H1 (cell line): ENCODE data around the gene SCYL2. TPM values are rescaled to one million over a fixed set of nuclear protein-coding genes. Genes with fewer than 3 reads are reported as not detected.

ENCODE experiments used
- CTCF ChIA-PET: fragments of 300-600 bp; sonication (Branson Sonifier 250); formaldehyde crosslinking; loops from one replicate; lab custom pipeline; 2021; ENCODE audit not compliant: partially characterized antibody; lab: Charles Lee
- POLR2A ChIA-PET: fragments of 300-600 bp; sonication (Branson Sonifier 250); formaldehyde crosslinking; loops from one replicate; lab custom pipeline; 2021; ENCODE audit warnings: inconsistent platforms; ENCODE audit not compliant: partially characterized antibody; lab: Charles Lee
- DNase-seq, 2 experiments: peaks; one replicate each; pipeline versions ENCODE4 v3.0.0 to v3.0.0-alpha.2; 2010 to 2022; ENCODE audit warnings: low spot score in 2 of 2, low read depth in 1 of 2, mixed read lengths in 1 of 2
- FAIRE-seq: peaks from 2 replicates; lab custom pipeline; 2011; peaks lifted over from hg19 to GRCh38; lab: Jason Lieb, UNC
- H2AFZ ChIP-seq: 2 replicates; pipeline ENCODE4 v1.8.1; 2012; ENCODE audit warnings: low read length, inconsistent platforms
- H2AK5ac ChIP-seq: 2 replicates; pipeline ENCODE4 v1.6.1; 2013; ENCODE audit warnings: low read depth, low read length
- H2BK120ac ChIP-seq: replicated peaks from 2 replicates; pipeline ENCODE3; 2013; ENCODE audit warnings: low read depth, low read length, inconsistent platforms
- H2BK12ac ChIP-seq: 2 replicates; pipeline ENCODE4 v1.6.1; 2013; ENCODE audit warnings: low read depth, low read length
- H2BK15ac ChIP-seq: 2 replicates; pipeline ENCODE4 v1.6.1; 2013; ENCODE audit warnings: low read length
- H2BK20ac ChIP-seq: 2 replicates; pipeline ENCODE4 v1.6.1; 2013; ENCODE audit warnings: low read length
- H2BK5ac ChIP-seq: 2 replicates; pipeline ENCODE4 v1.6.1; 2013; ENCODE audit warnings: low read depth, low read length
- H3K14ac ChIP-seq: 2 replicates; pipeline ENCODE4 v1.6.1; 2013; ENCODE audit warnings: inconsistent platforms; ENCODE audit not compliant: insufficient read length
- H3K18ac ChIP-seq: 2 replicates; pipeline ENCODE4 v1.6.1; 2013; ENCODE audit warnings: low read length; ENCODE audit errors: extremely low read depth
- H3K23ac ChIP-seq: 2 replicates; pipeline ENCODE4 v1.6.1; 2013; ENCODE audit warnings: inconsistent platforms; ENCODE audit not compliant: insufficient read length
- H3K23me2 ChIP-seq: 2 replicates; pipeline ENCODE4 v1.6.1; 2013; ENCODE audit warnings: low read depth, low read length
- H3K27ac ChIP-seq: 2 replicates; pipeline ENCODE4 v1.6.1; 2011; ENCODE audit warnings: low read depth, low read length, inconsistent platforms
- H3K27me3 ChIP-seq, 4 experiments: replicated peaks in 1 of 4; 1 replicate in 1 of 4; 2 replicates in 3 of 4; pipeline versions ENCODE4 v1.6.1 to v1.8.1; 2011 to 2013; ENCODE audit warnings: low read length in 3 of 4, mild to moderate bottlenecking in 3 of 4, inconsistent platforms in 2 of 4, mixed read lengths in 2 of 4, moderate library complexity in 1 of 4; ENCODE audit not compliant: control insufficient read depth in 3 of 4, insufficient read depth in 3 of 4; ENCODE audit errors: extremely low read depth in 1 of 4
- H3K36me3 ChIP-seq, 4 experiments: 2 replicates each; pipeline versions ENCODE4 v1.6.1 to v1.8.1; 2011 to 2013; ENCODE audit warnings: mild to moderate bottlenecking in 4 of 4, low read length in 3 of 4, moderate library complexity in 2 of 4, control low read depth in 1 of 4, inconsistent platforms in 1 of 4; ENCODE audit not compliant: insufficient read depth in 4 of 4, control insufficient read depth in 2 of 4
- H3K4ac ChIP-seq: replicated peaks from 2 replicates; pipeline ENCODE3; 2013; ENCODE audit warnings: low read length, low read depth, mixed read lengths, inconsistent platforms; ENCODE audit not compliant: insufficient read length
- H3K4me1 ChIP-seq, 4 experiments: replicated peaks in 1 of 4; 1 replicate in 1 of 4; 2 replicates in 3 of 4; pipeline versions ENCODE4 v1.6.1 to v1.8.1; 2011 to 2013; ENCODE audit warnings: low read length in 3 of 4, inconsistent platforms in 2 of 4, mixed read lengths in 1 of 4; ENCODE audit not compliant: insufficient read depth in 4 of 4, control insufficient read depth in 3 of 4
- H3K4me2 ChIP-seq, 2 experiments: 2 replicates each; pipeline versions ENCODE4 v1.6.1 to v1.8.1; 2011 to 2013; ENCODE audit warnings: low read depth in 2 of 2, low read length in 2 of 2, control low read depth in 1 of 2, inconsistent platforms in 1 of 2, mild to moderate bottlenecking in 1 of 2; ENCODE audit not compliant: insufficient read depth in 1 of 2
- H3K4me3 ChIP-seq, 4 experiments: fragments of 200-600, 300-600 bp in 1 of 4; sonication (generic), shearing (Covaris generic), sonication (Bioruptor Twin) in 1 of 4; 2 replicates each; pipeline versions ENCODE4 v1.5.1 to v1.8.1; 2011 to 2016; ENCODE audit warnings: low read length in 4 of 4, low read depth in 3 of 4, control low read depth in 2 of 4, inconsistent platforms in 2 of 4, mild to moderate bottlenecking in 2 of 4, mixed read lengths in 1 of 4, moderate library complexity in 1 of 4; ENCODE audit not compliant: insufficient read depth in 2 of 4; ENCODE audit errors: extremely low read depth in 1 of 4
- H3K56ac ChIP-seq: replicated peaks from 2 replicates; pipeline ENCODE3; 2013; ENCODE audit warnings: low read depth, mild to moderate bottlenecking, mixed read lengths, low read length, inconsistent platforms; ENCODE audit not compliant: insufficient read length
- H3K79me1 ChIP-seq: 2 replicates; pipeline ENCODE4 v1.6.1; 2013; ENCODE audit warnings: low read depth, low read length, control low read depth
- H3K79me2 ChIP-seq, 2 experiments: 2 replicates each; pipeline versions ENCODE4 v1.6.1 to v1.8.1; 2012 to 2013; ENCODE audit warnings: low read length in 2 of 2, mild to moderate bottlenecking in 2 of 2, inconsistent platforms in 1 of 2; ENCODE audit not compliant: insufficient read depth in 2 of 2, control insufficient read depth in 1 of 2
- H3K9ac ChIP-seq, 4 experiments: replicated peaks in 1 of 4; 1 replicate in 1 of 4; 2 replicates in 3 of 4; pipeline versions ENCODE4 v1.6.1 to v1.8.1; 2011 to 2013; ENCODE audit warnings: low read depth in 3 of 4, low read length in 3 of 4, control low read depth in 2 of 4, mild to moderate bottlenecking in 2 of 4, moderate library complexity in 2 of 4, inconsistent platforms in 1 of 4; ENCODE audit errors: extremely low read depth in 1 of 4
- H3K9me3 ChIP-seq, 2 experiments: 2 replicates each; pipeline versions ENCODE4 v1.6.1 to v1.8.1; 2012 to 2013; ENCODE audit warnings: mild to moderate bottlenecking in 2 of 2, moderate library complexity in 2 of 2, control low read depth in 1 of 2, inconsistent platforms in 1 of 2, low read depth in 1 of 2, low read length in 1 of 2, mixed read lengths in 1 of 2; ENCODE audit not compliant: insufficient read depth in 2 of 2
- H4K20me1 ChIP-seq, 2 experiments: replicated peaks in 1 of 2; 2 replicates each; pipeline versions ENCODE3 to v1.8.1; 2011 to 2013; ENCODE audit warnings: inconsistent platforms in 2 of 2, low read length in 2 of 2, mild to moderate bottlenecking in 1 of 2; ENCODE audit not compliant: insufficient read depth in 2 of 2, control insufficient read depth in 1 of 2
- H4K5ac ChIP-seq: 2 replicates; pipeline ENCODE4 v1.6.1; 2013; ENCODE audit warnings: low read length, low read depth, mixed read lengths, inconsistent platforms; ENCODE audit not compliant: insufficient read length
- H4K8ac ChIP-seq: 2 replicates; pipeline ENCODE4 v1.8.0; 2013; ENCODE audit warnings: mild to moderate bottlenecking, moderate library complexity, low read length, inconsistent platforms; ENCODE audit not compliant: insufficient read depth; ENCODE audit errors: extremely low read depth
- H4K91ac ChIP-seq: replicated peaks from 2 replicates; pipeline ENCODE3; 2013; ENCODE audit warnings: low read length, mixed read lengths, inconsistent platforms; ENCODE audit not compliant: insufficient read length
- CREB1 ChIP-seq: IDR thresholded peaks from 2 replicates; pipeline ENCODE4 v1.6.1; 2012; ENCODE audit warnings: inconsistent platforms
- TAF1 ChIP-seq: IDR thresholded peaks from 2 replicates; pipeline ENCODE4 v1.6.1; 2011; ENCODE audit warnings: mild to moderate bottlenecking, low read depth, low read length
- ZNF274 ChIP-seq: IDR thresholded peaks from 2 replicates; pipeline ENCODE4 v1.7.0; 2012; ENCODE audit warnings: low read length, borderline replicate concordance; ENCODE audit errors: extremely low read depth
- WGBS, 2 experiments: shearing (Covaris generic) in 1 of 2; methylation state at CpG; one replicate each; pipeline versions ENCODE4 v1.1.6 to v1.1.7; 2013 to 2015; ENCODE audit warnings: low lambda C conversion rate in 2 of 2, mixed read lengths in 2 of 2, inconsistent platforms in 1 of 2, low coverage in 1 of 2, missing lambda C conversion rate in 1 of 2; ENCODE audit not compliant: insufficient replicate concordance in 2 of 2, insufficient coverage in 1 of 2, insufficient read length in 1 of 2; ENCODE audit errors: extremely low coverage in 1 of 2, missing lambda C conversion rate in 1 of 2; 5-methylcytosine and 5-hydroxymethylcytosine counted together
- polyA plus RNA-seq, 7 experiments: library from polyadenylated mRNA; depleted of rRNA in 3 of 7; stranded (reverse) in 5 of 7; unstranded in 2 of 7; fragments of >200 nt in 5 of 7; fragments of 200-250 nt in 2 of 7; gene quantifications; 1 replicate in 5 of 7; 2 replicates in 1 of 7; 4 replicates in 1 of 7; pipeline versions ENCODE4 v1.2.1 to v1.2.3, GENCODE V29; 2011 to 2013; ENCODE audit warnings: missing spikeins in 2 of 7, mixed read lengths in 2 of 7
- total RNA-seq: library from RNA; stranded (reverse); fragmentation: NEBNext Ultra II Directional; extraction: Animal tissue kit (Norgen Biotek cat#: 25700); gene quantifications from 2 replicates; pipeline ENCODE4 v1.2.1, GENCODE V29; 2021
- TF ChIP-seq, protein P1 (sequence below): IDR thresholded peaks from 2 replicates; pipeline ENCODE4 v1.6.1; 2012; ENCODE audit warnings: inconsistent platforms

The SCYL2 gene
- total and polyA plus RNA-seq, 2 of the 8 experiments (the other 6 are each of a cell fraction or from before 2014, with no cell fraction given) = 8.9 to 48.7 TPM

DNA sequence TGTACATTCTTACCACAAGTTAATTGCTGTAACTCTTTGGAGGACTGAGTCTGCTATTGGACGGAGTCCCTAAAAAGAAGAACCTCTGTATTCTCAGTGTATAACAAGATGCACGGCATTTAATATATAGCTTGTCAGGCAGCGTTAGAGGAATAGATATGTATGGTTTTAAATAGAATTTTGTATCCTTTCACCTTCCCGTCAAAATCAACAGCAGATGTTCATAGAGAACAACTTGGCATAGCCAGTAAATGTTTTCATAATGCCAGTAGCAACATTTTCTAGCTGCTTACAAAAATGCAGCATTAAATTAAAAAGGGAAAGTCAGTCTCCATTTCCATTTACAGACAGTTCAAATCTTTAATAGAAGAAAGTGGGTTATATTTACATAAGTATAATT is 6.8 kb downstream of the SCYL2 start:
- no peak overlapping the region for H4K91ac ChIP-seq

More for the DNA sequence above, 6.8 kb downstream of the SCYL2 start:
- Histone ChIP-seq H3K4me1 (peaks cover 0 to 4% (median under 1%) of the 10 kb centered on the region in 4 experiments; a peak in 3 of 7 replicates), H3K9ac (no peak overlapping the region), H3K18ac (no peak overlapping the region), H4K20me1 (peaks cover 0 to 5% of the 10 kb centered on the region in 2 experiments), H4K8ac (no peak overlapping the region), H3K4me2 (no peak overlapping the region), H3K56ac (no peak overlapping the region), H3K27ac (no peak overlapping the region), H3K79me2 (peaks cover 0 to 96% of the 10 kb centered on the region in 2 experiments; a peak in 3 of 4 replicates), H3K36me3 (no peaks in the 10 kb centered on the region), H3K23ac (no peak overlapping the region), H3K4ac (no peak overlapping the region), H3K9me3 (no peaks in the 10 kb centered on the region), H3K27me3 (no peaks in the 10 kb centered on the region), H3K14ac (no peak overlapping the region), H2BK120ac (no peak overlapping the region), H2BK15ac (no peak overlapping the region), H3K79me1 (no peaks in the 10 kb centered on the region; the same call in 1 of the 2 replicates), H4K5ac (no peak overlapping the region), H3K4me3 (no peak overlapping the region), H2BK5ac (no peak overlapping the region), H2BK20ac (no peak overlapping the region), H2AFZ (no peak overlapping the region), H2AK5ac (no peak overlapping the region), H2BK12ac (no peak overlapping the region)
- DNase-seq (no peak), FAIRE-seq (no peak)
- WGBS, 2 experiments = 99% methylated on average over 4 of the region's 4 CpGs; no CpG with 5 or more reads in 1 of the 2 experiments
- POLR2A ChIA-PET = no interaction called here
- CTCF ChIA-PET = no interaction called here
- no peak for TF ChIP-seq CREB1
- TF ChIP-seq, protein P1, sequence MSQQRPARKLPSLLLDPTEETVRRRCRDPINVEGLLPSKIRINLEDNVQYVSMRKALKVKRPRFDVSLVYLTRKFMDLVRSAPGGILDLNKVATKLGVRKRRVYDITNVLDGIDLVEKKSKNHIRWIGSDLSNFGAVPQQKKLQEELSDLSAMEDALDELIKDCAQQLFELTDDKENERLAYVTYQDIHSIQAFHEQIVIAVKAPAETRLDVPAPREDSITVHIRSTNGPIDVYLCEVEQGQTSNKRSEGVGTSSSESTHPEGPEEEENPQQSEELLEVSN = no peak
- no peak for TF ChIP-seq ZNF274
- no peak for TF ChIP-seq TAF1
- TF ChIP-seq, all 59 proteins: peak for 0
- no peaks in the 10 kb centered on the region for H3K23me2 ChIP-seq
